Measurements from ENCODE around the gene PCBP3. TPM values are rescaled to one million over a fixed set of nuclear protein-coding genes. Genes with fewer than 3 reads are reported as not detected.
"Not testable (repeated sequence)": the region's sequence is repeated elsewhere in the genome, so short reads cannot be mapped to it uniquely, and the experiment has no call there.

The PCBP3 gene
- total RNA-seq, 1 donor from 2014 or later, result 3.8 TPM

GRCh38 chr21:45947716-45948255 lies 304.3 kb downstream of the PCBP3 start:
- Histone ChIP-seq H3K27ac (no peak overlapping the region), H3K36me3 (no peaks in the 10 kb centered on the region), H3K9me3 (no peaks in the 10 kb centered on the region), H3K4me3 (no peak overlapping the region), H3K4me1 (peaks cover 4% of the 10 kb centered on the region), H3K27me3 (peaks cover 8% of the 10 kb centered on the region)
- intact Hi-C loops (cut with DNase I), result no loop called here
- ATAC-seq, result no peak
- no peak for TF ChIP-seq CTCF (IDR thresholded peaks at IDR 0.05)
- DNase-seq, result no peak

GRCh38 chr21:45948576-45949141 lies 305.1 kb downstream of the PCBP3 start:
- no peak for TF ChIP-seq CTCF (IDR thresholded peaks at IDR 0.05)
- intact Hi-C loops (cut with DNase I), result no loop called here
- H3K27ac ChIP-seq, result no peak overlapping the region
- no peaks in the 10 kb centered on the region for H3K9me3 ChIP-seq
- no peak for DNase-seq
- no peaks in the 10 kb centered on the region for H3K36me3 ChIP-seq
- no peak overlapping the region for H3K4me3 ChIP-seq
- ATAC-seq, result no peak
- peaks cover 4% of the 10 kb centered on the region for H3K4me1 ChIP-seq
- peaks cover 8% of the 10 kb centered on the region for H3K27me3 ChIP-seq

GRCh38 chr21:45949928-45950739 lies 306.6 kb downstream of the PCBP3 start:
- intact Hi-C loops (cut with DNase I), result no loop called here
- TF ChIP-seq CTCF (IDR thresholded peaks at IDR 0.05), result no peak
- Histone ChIP-seq H3K9me3 (no peaks in the 10 kb centered on the region), H3K27ac (no peak overlapping the region), H3K4me1 (peaks cover 4% of the 10 kb centered on the region), H3K4me3 (no peak overlapping the region), H3K27me3 (peaks cover 8% of the 10 kb centered on the region), H3K36me3 (no peaks in the 10 kb centered on the region)
- DNase-seq (no peak), ATAC-seq (peak; percentile 7)

- no peaks in the 10 kb centered on the region for H3K36me3 ChIP-seq
- TF ChIP-seq CTCF (IDR thresholded peaks at IDR 0.05), result no peak
- peaks cover 4% of the 10 kb centered on the region for H3K4me1 ChIP-seq
- H3K27me3 ChIP-seq, result peaks cover 8% of the 10 kb centered on the region
- no peak overlapping the region for H3K27ac ChIP-seq
- H3K4me3 ChIP-seq, result no peak overlapping the region
- H3K9me3 ChIP-seq, result no peaks in the 10 kb centered on the region
- DNase-seq, result no peak
- intact Hi-C loops (cut with DNase I), result no loop called here
- ATAC-seq, result peak; percentile 70
Measured at GRCh38 chr21:45950740-45951515, 307.4 kb downstream of the PCBP3 start.

- Histone ChIP-seq H3K36me3 (no peaks in the 10 kb centered on the region), H3K9me3 (no peaks in the 10 kb centered on the region), H3K27ac (no peak overlapping the region), H3K4me3 (no peak overlapping the region), H3K4me1 (peaks cover 4% of the 10 kb centered on the region), H3K27me3 (peaks cover 8% of the 10 kb centered on the region)
- TF ChIP-seq CTCF (IDR thresholded peaks at IDR 0.05), result no peak
- intact Hi-C loops (cut with DNase I), result no loop called here
- no peak for ATAC-seq
- DNase-seq, result no peak
Measured at GRCh38 chr21:45951676-45952075, 308.2 kb downstream of the PCBP3 start.

- H3K27me3 ChIP-seq; DNase-seq; ATAC-seq; intact Hi-C loops (cut with DNase I); H3K36me3 ChIP-seq; H3K4me1 ChIP-seq; H3K4me3 ChIP-seq; H3K9me3 ChIP-seq; H3K27ac ChIP-seq: not testable (repeated sequence)
Measured at GRCh38 chr21:45952527-45952926, 309.0 kb downstream of the PCBP3 start.
